GM19452 (cell line): ENCODE measurements around the gene GNG13.
"Not testable (repeated sequence)": the region's sequence is repeated elsewhere in the genome, so short reads cannot be mapped to it uniquely, and the experiment has no call there.

Experiments
- ATAC-seq: cut with Tn5 transposase; IDR thresholded peaks from one replicate; pipeline ENCODE4 v1.9.1; 2021; ENCODE audit not compliant: unreplicated experiment

GNG13 gene

GRCh38 chr16:780296-780695, 20.2 kb downstream of the GNG13 start:
- ATAC-seq = no peak

- no peak for ATAC-seq
Measured at GRCh38 chr16:779561-779960, 21.0 kb downstream of the GNG13 start.

- no peak for ATAC-seq
Measured at GRCh38 chr16:778909-779527, 21.5 kb downstream of the GNG13 start.

- ATAC-seq = no peak
Measured at GRCh38 chr16:778447-778846, 22.1 kb downstream of the GNG13 start.

- no peak for ATAC-seq
Measured at GRCh38 chr16:777826-778225, 22.7 kb downstream of the GNG13 start.

GRCh38 chr16:776824-777223, 23.7 kb downstream of the GNG13 start:
- no peak for ATAC-seq

GRCh38 chr16:776298-776697, 24.2 kb downstream of the GNG13 start:
- ATAC-seq = not testable (repeated sequence)

GRCh38 chr16:775236-775796, 25.2 kb downstream of the GNG13 start:
- no peak for ATAC-seq

GRCh38 chr16:774086-775001, 26.2 kb downstream of the GNG13 start:
- no peak for ATAC-seq

- no peak for ATAC-seq
Measured at GRCh38 chr16:772959-773358, 27.6 kb downstream of the GNG13 start.

GRCh38 chr16:770411-770810, 30.1 kb downstream of the GNG13 start:
- ATAC-seq = no peak

GRCh38 chr16:769934-770333, 30.6 kb downstream of the GNG13 start:
- no peak for ATAC-seq

GRCh38 chr16:769184-769784, 31.2 kb downstream of the GNG13 start:
- ATAC-seq = no peak

GRCh38 chr16:768428-768827, 32.1 kb downstream of the GNG13 start:
- ATAC-seq = no peak

GRCh38 chr16:767743-768235, 32.7 kb downstream of the GNG13 start:
- ATAC-seq = no peak

GRCh38 chr16:766820-767640, 33.5 kb downstream of the GNG13 start:
- no peak for ATAC-seq

GRCh38 chr16:766008-766819, 34.3 kb downstream of the GNG13 start:
- no peak for ATAC-seq

GRCh38 chr16:765488-765865, 35.1 kb downstream of the GNG13 start:
- no peak for ATAC-seq

- ATAC-seq = no peak
Measured at GRCh38 chr16:764848-765487, 35.6 kb downstream of the GNG13 start.
